Upper lobe of right lung (tissue), 1 donor: Measurements from ENCODE around the gene CPLX1. TPM values are rescaled to one million over a fixed set of nuclear protein-coding genes. Genes with fewer than 3 reads are reported as not detected.

Source experiments
- ATAC-seq: fragments of 200-7000 bp; cut with Tn5 transposase; one replicate; pipeline ENCODE4 v1.9.1; 2020; ENCODE audit warnings: mild to moderate bottlenecking, moderate library complexity
- DNase-seq: peaks from one replicate; pipeline ENCODE4 v3.0.0-alpha.2; 2020
- H3K27ac ChIP-seq: fragments of 200-600 bp; one replicate; pipeline ENCODE4 v1.8.0; 2022
- H3K27me3 ChIP-seq: fragments of 200-600 bp; one replicate; pipeline ENCODE4 v1.8.0; 2022; ENCODE audit warnings: mild to moderate bottlenecking
- H3K36me3 ChIP-seq: fragments of 200-600 bp; one replicate; pipeline ENCODE4 v1.8.0; 2022
- H3K4me1 ChIP-seq: fragments of 200-600 bp; one replicate; pipeline ENCODE4 v1.8.0; 2022
- H3K4me3 ChIP-seq: fragments of 200-600 bp; one replicate; pipeline ENCODE4 v1.8.0; 2022; ENCODE audit warnings: mild to moderate bottlenecking
- H3K9me3 ChIP-seq: fragments of 200-600 bp; one replicate; pipeline ENCODE4 v1.8.0; 2022
- CTCF ChIP-seq: fragments of 200-600 bp; IDR thresholded peaks from one replicate; pipeline ENCODE4 v1.8.0; 2022; ENCODE audit warnings: antibody characterized with exemption
- intact Hi-C: fragments of 100-400 bp; cut with DNase I; formaldehyde crosslinking; loops from one replicate; pipeline ENCODE4 v1.11.0; 2022
- long read RNA-seq: library from polyadenylated mRNA; unstranded; transcript quantifications from one replicate; pipeline ENCODE4 v2.0.0, GENCODE V29; 2021
- total RNA-seq: library from RNA; stranded (reverse); fragmentation: NEBNext Ultra II Directional; extraction: Animal tissue kit (Norgen Biotek cat#: 25700); gene quantifications from one replicate; pipeline ENCODE4 v1.2.1, GENCODE V29; 2021
- donor health status: DM: no; HTN: yes; CAD: no; lungs with severe emphysema.

Gene CPLX1
- total RNA-seq, result 5.2 TPM
- long read RNA-seq, result 0 reads

GRCh38 chr4:825971-826330, at the start of gene CPLX1:
Gene CPLX1 (minus strand): TSS chr4:826129. CDS start chr4:824522, 1,607 bp downstream.
- no peaks in the 10 kb centered on the region for H3K36me3 ChIP-seq
- H3K27ac ChIP-seq, result no peak within 1 kb of the TSS
- H3K4me3 ChIP-seq, result peak within 1 kb of the TSS; percentile 14
- intact Hi-C loops, result no loop called here
- H3K27me3 ChIP-seq, result peaks cover 74% of the 10 kb centered on the region
- peaks cover 6% of the 10 kb centered on the region for H3K4me1 ChIP-seq
- peak; percentile 66 for DNase-seq
- no peak for TF ChIP-seq CTCF
- peak; percentile 21 for ATAC-seq
- H3K9me3 ChIP-seq, result no peaks in the 10 kb centered on the region

GRCh38 chr4:874971-875817, 49.3 kb upstream of the CPLX1 start:
- H3K9me3 ChIP-seq, result no peaks in the 10 kb centered on the region
- no peak for DNase-seq
- no peak for TF ChIP-seq CTCF
- no peak overlapping the region for H3K27ac ChIP-seq
- H3K27me3 ChIP-seq, result no peaks in the 10 kb centered on the region
- intact Hi-C loops, result no loop called here
- peaks cover 73% of the 10 kb centered on the region for H3K36me3 ChIP-seq
- ATAC-seq, result no peak
- no peaks in the 10 kb centered on the region for H3K4me1 ChIP-seq
- no peak overlapping the region for H3K4me3 ChIP-seq

- H3K4me3 ChIP-seq, result no peak overlapping the region
Observed at GRCh38 chr4:874056-874455, 48.1 kb upstream of the CPLX1 start.

GRCh38 chr4:872241-872981, 46.5 kb upstream of the CPLX1 start:
- intact Hi-C loops, result no loop called here
- H3K27ac ChIP-seq, result no peak overlapping the region
- TF ChIP-seq CTCF, result no peak
- ATAC-seq (no peak), DNase-seq (no peak)
- no peaks in the 10 kb centered on the region for H3K9me3 ChIP-seq
- H3K4me3 ChIP-seq, result no peak overlapping the region
- no peaks in the 10 kb centered on the region for H3K4me1 ChIP-seq
- peaks cover 65% of the 10 kb centered on the region for H3K36me3 ChIP-seq
- no peaks in the 10 kb centered on the region for H3K27me3 ChIP-seq

More at GRCh38 chr4:874056-874455, 48.1 kb upstream of the CPLX1 start:
- no peak for DNase-seq
- intact Hi-C loops, result no loop called here
- H3K27me3 ChIP-seq, result no peaks in the 10 kb centered on the region
- TF ChIP-seq CTCF, result no peak
- ATAC-seq, result no peak
- H3K4me1 ChIP-seq, result no peaks in the 10 kb centered on the region
- H3K9me3 ChIP-seq, result no peaks in the 10 kb centered on the region
- no peak overlapping the region for H3K27ac ChIP-seq
- peaks cover 66% of the 10 kb centered on the region for H3K36me3 ChIP-seq

- peak; percentile 5 for ATAC-seq
- no peak for TF ChIP-seq CTCF
- H3K9me3 ChIP-seq, result no peaks in the 10 kb centered on the region
- DNase-seq, result no peak
- no peak overlapping the region for H3K27ac ChIP-seq
- H3K36me3 ChIP-seq, result peaks cover 65% of the 10 kb centered on the region
- intact Hi-C loops, result no loop called here
- H3K4me3 ChIP-seq, result no peak overlapping the region
- H3K4me1 ChIP-seq, result no peaks in the 10 kb centered on the region
- no peaks in the 10 kb centered on the region for H3K27me3 ChIP-seq
Observed at GRCh38 chr4:871484-871883, 45.6 kb upstream of the CPLX1 start.
